DND-41 (cell line): ENCODE data around the gene MICALL2.

Source experiments
- EZH2 ChIP-seq: IDR thresholded peaks from 3 replicates; pipeline ENCODE4 v1.6.1; 2012; ENCODE audit warnings: borderline replicate concordance, low read depth, mild to moderate bottlenecking, moderate library complexity, low read length, inconsistent platforms; ENCODE audit not compliant: severe bottlenecking
- TF ChIP-seq, protein P1 (sequence below): IDR thresholded peaks from 2 replicates; pipeline ENCODE4 v1.5.1; 2012; ENCODE audit warnings: borderline replicate concordance, low read length, moderate library complexity, mild to moderate bottlenecking; ENCODE audit not compliant: poor library complexity, severe bottlenecking; ENCODE audit errors: extremely low read depth

DNA sequence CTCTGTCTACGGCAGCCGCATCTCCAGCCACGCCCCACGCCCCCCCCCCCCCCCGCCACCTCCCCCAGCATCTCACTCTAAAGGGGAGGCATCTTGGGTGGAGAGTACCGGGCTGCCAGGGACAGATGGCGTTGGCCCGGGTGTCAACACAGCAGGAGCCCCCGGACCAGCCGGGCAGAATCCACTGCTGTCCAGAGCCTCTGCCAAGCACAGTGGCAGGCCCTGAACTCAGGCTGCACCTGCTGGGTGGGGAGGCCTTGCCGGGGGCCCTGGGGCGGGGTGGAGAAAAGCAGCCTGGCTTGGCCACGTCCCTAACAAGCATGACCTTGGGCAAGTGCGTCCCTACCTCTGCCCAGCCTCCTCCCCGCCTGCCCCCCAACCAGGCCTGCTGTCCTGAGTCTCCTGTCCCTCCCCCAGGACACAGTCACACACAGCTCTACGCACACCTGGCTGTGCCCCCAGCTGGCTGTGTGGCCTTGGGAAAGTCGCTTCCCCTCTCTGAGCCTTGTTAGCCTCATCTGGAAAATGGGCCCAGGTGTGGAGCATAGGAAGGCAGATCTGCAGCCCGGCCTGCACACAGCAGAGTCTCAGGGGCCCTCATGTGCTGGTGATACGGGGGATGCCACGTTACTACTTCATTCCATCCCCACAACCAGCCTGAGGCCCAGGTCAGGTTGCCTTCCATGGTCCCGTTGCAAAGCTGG lies 45.2 kb downstream of the MICALL2 start:
- TF ChIP-seq, protein P1, sequence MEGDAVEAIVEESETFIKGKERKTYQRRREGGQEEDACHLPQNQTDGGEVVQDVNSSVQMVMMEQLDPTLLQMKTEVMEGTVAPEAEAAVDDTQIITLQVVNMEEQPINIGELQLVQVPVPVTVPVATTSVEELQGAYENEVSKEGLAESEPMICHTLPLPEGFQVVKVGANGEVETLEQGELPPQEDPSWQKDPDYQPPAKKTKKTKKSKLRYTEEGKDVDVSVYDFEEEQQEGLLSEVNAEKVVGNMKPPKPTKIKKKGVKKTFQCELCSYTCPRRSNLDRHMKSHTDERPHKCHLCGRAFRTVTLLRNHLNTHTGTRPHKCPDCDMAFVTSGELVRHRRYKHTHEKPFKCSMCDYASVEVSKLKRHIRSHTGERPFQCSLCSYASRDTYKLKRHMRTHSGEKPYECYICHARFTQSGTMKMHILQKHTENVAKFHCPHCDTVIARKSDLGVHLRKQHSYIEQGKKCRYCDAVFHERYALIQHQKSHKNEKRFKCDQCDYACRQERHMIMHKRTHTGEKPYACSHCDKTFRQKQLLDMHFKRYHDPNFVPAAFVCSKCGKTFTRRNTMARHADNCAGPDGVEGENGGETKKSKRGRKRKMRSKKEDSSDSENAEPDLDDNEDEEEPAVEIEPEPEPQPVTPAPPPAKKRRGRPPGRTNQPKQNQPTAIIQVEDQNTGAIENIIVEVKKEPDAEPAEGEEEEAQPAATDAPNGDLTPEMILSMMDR, result no peak
- no peak for TF ChIP-seq EZH2
